Endothelial cell of umbilical vein (primary cell): ENCODE data around the gene KRT83. TPM values are rescaled to one million over a fixed set of nuclear protein-coding genes. Genes with fewer than 3 reads are reported as not detected.

Experiments used
- BruUV-seq: library from RNA; stranded (reverse); fragments of 400-500 nt; replicated peaks from 2 replicates; lab custom pipeline; 2021; lab: Mats Ljungman, UMichigan
- CTCF ChIA-PET: fragments of 300-600, 350-600 bp; sonication (Branson Sonifier 250); formaldehyde crosslinking; loops from one replicate; lab custom pipeline; 2021; ENCODE audit warnings: antibody characterized with exemption, inconsistent platforms; lab: Charles Lee
- POLR2A ChIA-PET: fragments of 300-600, 350-600 bp; sonication (Branson Sonifier 250); formaldehyde crosslinking; loops from one replicate; lab custom pipeline; 2021; ENCODE audit warnings: antibody characterized with exemption, inconsistent platforms; lab: Charles Lee
- DNase-seq: peaks from one replicate; pipeline ENCODE4 v3.0.0-alpha.2; 2011; ENCODE audit warnings: low read depth, low spot score
- FAIRE-seq: peaks from 2 replicates; lab custom pipeline; 2011; peaks lifted over from hg19 to GRCh38; lab: Jason Lieb, UNC
- H2AFZ ChIP-seq: 2 replicates; pipeline ENCODE4 v1.6.0; 2012; ENCODE audit warnings: low read depth, low read length, control low read depth, inconsistent platforms
- H3K27ac ChIP-seq: 2 replicates; pipeline ENCODE4 v1.5.1; 2011; ENCODE audit warnings: low read depth, mild to moderate bottlenecking, control low read depth, low read length, moderate library complexity; ENCODE audit not compliant: insufficient read depth
- H3K27me3 ChIP-seq, 2 experiments: 2 replicates each; pipeline versions ENCODE4 v1.6.0 to v1.6.1; 2011; ENCODE audit warnings: low read length in 2 of 2, mixed read lengths in 1 of 2; ENCODE audit not compliant: control insufficient read depth in 2 of 2, insufficient read depth in 2 of 2
- H3K36me3 ChIP-seq, 2 experiments: 2 replicates in 1 of 2; 3 replicates in 1 of 2; pipeline ENCODE4 v1.5.1; 2011; ENCODE audit warnings: low read length in 2 of 2, mild to moderate bottlenecking in 1 of 2, moderate library complexity in 1 of 2; ENCODE audit not compliant: control insufficient read depth in 2 of 2, insufficient read depth in 2 of 2; ENCODE audit errors: extremely low read depth in 1 of 2
- H3K4me1 ChIP-seq: 3 replicates; pipeline ENCODE4 v1.5.1; 2011; ENCODE audit warnings: mild to moderate bottlenecking, low read length; ENCODE audit not compliant: control insufficient read depth, insufficient read depth; ENCODE audit errors: extremely low read depth
- H3K4me2 ChIP-seq: 2 replicates; pipeline ENCODE4 v1.6.1; 2011; ENCODE audit warnings: low read length, control low read depth, mixed read lengths; ENCODE audit not compliant: insufficient read depth
- H3K4me3 ChIP-seq, 3 experiments: fragments of 200-600 bp in 1 of 3; sonication (generic), shearing (Covaris generic) in 1 of 3; replicated peaks in 1 of 3; 2 replicates each; pipeline ENCODE4 v1.5.1; 2011 to 2016; ENCODE audit warnings: control low read depth in 3 of 3, low read length in 3 of 3, mild to moderate bottlenecking in 2 of 3, inconsistent platforms in 1 of 3, low read depth in 1 of 3, moderate library complexity in 1 of 3; ENCODE audit not compliant: insufficient read depth in 1 of 3
- H3K79me2 ChIP-seq: 2 replicates; pipeline ENCODE4 v1.6.0; 2012; ENCODE audit warnings: low read length, inconsistent platforms; ENCODE audit not compliant: control insufficient read depth, insufficient read depth
- H3K9ac ChIP-seq: replicated peaks from 2 replicates; pipeline ENCODE3; 2011; ENCODE audit warnings: low read length, control low read depth; ENCODE audit not compliant: insufficient read depth; ENCODE audit errors: extremely low read depth
- H3K9me1 ChIP-seq: replicated peaks from 3 replicates; pipeline ENCODE4 v1.6.0; 2011; ENCODE audit warnings: mild to moderate bottlenecking, low read length; ENCODE audit not compliant: control insufficient read depth, insufficient read depth; ENCODE audit errors: extremely low read depth
- H3K9me3 ChIP-seq: replicated peaks from 2 replicates; pipeline ENCODE4 v1.5.1; 2012; ENCODE audit warnings: low read length, inconsistent platforms; ENCODE audit not compliant: control insufficient read depth, insufficient read depth
- H4K20me1 ChIP-seq: replicated peaks from 2 replicates; pipeline ENCODE3; 2011; ENCODE audit warnings: mild to moderate bottlenecking, low read length; ENCODE audit not compliant: control insufficient read depth, insufficient read depth; ENCODE audit errors: extremely low read depth
- CTCF ChIP-seq, 2 donors: IDR thresholded peaks; 1 replicate in 1 of 2; 2 replicates in 1 of 2; pipeline ENCODE4 v1.5.1; 2011; ENCODE audit warnings: low read length in 2 of 2, mild to moderate bottlenecking in 2 of 2, moderate library complexity in 2 of 2, control low read depth in 1 of 2, inconsistent platforms in 1 of 2, low read depth in 1 of 2; ENCODE audit not compliant: insufficient read depth in 1 of 2; ENCODE audit errors: extremely low read depth in 1 of 2
- EZH2 ChIP-seq: IDR thresholded peaks from 2 replicates; pipeline ENCODE4 v1.6.1; 2012; ENCODE audit warnings: borderline replicate concordance, low read depth, mild to moderate bottlenecking, moderate library complexity, low read length, inconsistent platforms; ENCODE audit not compliant: severe bottlenecking
- FOS ChIP-seq: IDR thresholded peaks from 2 replicates; pipeline ENCODE4 v1.6.1; 2011; ENCODE audit warnings: mild to moderate bottlenecking, low read length, moderate library complexity, borderline replicate concordance; ENCODE audit not compliant: insufficient read depth
- GATA2 ChIP-seq: IDR thresholded peaks from 2 replicates; pipeline ENCODE4 v1.7.0; 2011; ENCODE audit warnings: low read depth, mild to moderate bottlenecking, moderate library complexity, mixed read lengths, low read length; ENCODE audit not compliant: insufficient read length, insufficient read depth
- JUN ChIP-seq: IDR thresholded peaks from 2 replicates; pipeline ENCODE4 v1.6.1; 2011; ENCODE audit warnings: borderline replicate concordance, low read depth; ENCODE audit not compliant: insufficient read length, insufficient read depth
- MAX ChIP-seq: IDR thresholded peaks from 2 replicates; pipeline ENCODE4 v1.6.1; 2011; ENCODE audit not compliant: insufficient read depth, insufficient read length
- MYC ChIP-seq: IDR thresholded peaks from one replicate; pipeline ENCODE4 v1.6.1; 2011; ENCODE audit warnings: mild to moderate bottlenecking, low read depth, low read length
- POLR2A ChIP-seq: IDR thresholded peaks from 2 replicates; pipeline ENCODE4 v1.6.1; 2012; ENCODE audit warnings: low read depth, mild to moderate bottlenecking, control low read depth, low read length
- POLR2AphosphoS5 ChIP-seq: IDR thresholded peaks from 2 replicates; pipeline ENCODE4 v1.6.1; 2012; ENCODE audit warnings: low read depth, mild to moderate bottlenecking, control low read depth, low read length, moderate library complexity; ENCODE audit not compliant: insufficient read depth
- dilution Hi-C: fragments of 300-500 bp; cut with MboI; formaldehyde crosslinking; loops from one replicate; pipeline ENCODE4 v1.15.0; 2019; ENCODE audit warnings: low sequenced_read_pairs; ENCODE audit not compliant: extremely low pct_ligation_motif_present
- intact Hi-C: fragments of 100-400 bp; cut with micrococcal nuclease; formaldehyde crosslinking; loops from one replicate; pipeline ENCODE4 v1.10.0; 2022
- polyA plus RNA-seq, 4 experiments: library from polyadenylated mRNA; depleted of rRNA in 3 of 4; stranded (reverse) in 3 of 4; unstranded in 1 of 4; fragments of >200 nt; gene quantifications; 2 replicates each; pipeline versions ENCODE4 v1.2.1 to v1.2.3, GENCODE V29; 2011 to 2012; ENCODE audit warnings: missing spikeins in 1 of 4
- total RNA-seq: library from RNA; stranded (reverse); gene quantifications from 2 replicates; pipeline ENCODE4 v1.2.3, GENCODE V29; 2021

Gene KRT83
- total and polyA plus RNA-seq, 2 donors (not counting 3 experiments of a cell fraction or from before 2014, with no cell fraction given) = not detected

DNA sequence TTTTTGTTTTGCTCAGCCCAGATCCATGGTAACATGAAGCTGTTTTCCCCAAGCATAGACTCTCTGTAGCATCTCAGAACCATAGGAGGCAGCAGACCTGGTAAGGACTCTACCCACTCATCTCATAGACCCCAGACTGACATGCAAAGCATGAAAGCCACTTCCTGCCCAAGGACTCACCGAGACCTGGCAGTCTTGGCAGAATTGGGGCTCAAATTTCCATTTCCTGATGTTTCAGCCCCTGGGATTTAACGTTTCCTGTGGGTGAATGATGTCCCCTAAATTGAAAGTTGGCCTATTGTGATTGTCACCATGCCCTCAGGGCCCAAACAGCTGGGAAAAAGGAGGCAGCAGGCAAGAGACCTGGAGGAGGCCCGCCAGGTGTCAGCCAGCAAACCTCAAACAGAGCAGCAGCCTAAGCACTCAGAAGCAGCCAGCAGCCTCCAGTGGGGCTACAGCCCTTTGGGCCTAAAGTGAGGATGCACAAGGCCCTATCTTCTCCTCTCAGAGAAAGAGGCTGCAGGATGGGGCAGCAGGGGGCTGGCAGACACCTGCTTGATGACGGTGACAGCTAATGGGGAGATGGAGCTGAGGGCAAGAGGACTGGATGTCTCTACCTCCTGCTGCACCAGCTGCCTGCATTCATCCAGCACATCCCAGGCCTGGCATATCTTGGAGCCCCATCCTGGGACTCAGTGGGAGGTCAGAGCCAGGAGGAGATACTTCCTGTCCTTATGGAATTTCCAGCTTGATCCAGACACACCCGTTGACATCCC is 37.6 kb upstream of the KRT83 start:
- no TSS peak for BruUV-seq
- Histone ChIP-seq H3K4me3 (no peak overlapping the region), H3K27me3 (peaks cover under 1 to 11% of the 10 kb centered on the region in 2 experiments), H2AFZ (no peak overlapping the region), H3K79me2 (no peaks in the 10 kb centered on the region), H3K27ac (no peak overlapping the region), H3K36me3 (no peaks in the 10 kb centered on the region), H3K4me1 (no peaks in the 10 kb centered on the region), H3K4me2 (no peak overlapping the region), H3K9me1 (no peaks in the 10 kb centered on the region), H3K9ac (no peak overlapping the region), H3K9me3 (no peaks in the 10 kb centered on the region), H4K20me1 (no peaks in the 10 kb centered on the region)
- no peak for TF ChIP-seq GATA2
- no peak for TF ChIP-seq POLR2A
- no peak for TF ChIP-seq CTCF (IDR thresholded peaks at IDR 0.05; ENCODE audit: extremely low read depth in 1 of 2, insufficient read depth in 1 of 2, low read depth in 1 of 2, low read length in 2 of 2)
- no peak for TF ChIP-seq FOS
- no peak for TF ChIP-seq JUN
- TF ChIP-seq MAX = no peak
- no peak for TF ChIP-seq POLR2AphosphoS5
- no peak for TF ChIP-seq EZH2
- TF ChIP-seq MYC = no peak
- dilution Hi-C loops (no loop called here), intact Hi-C loops (no loop called here)
- no peak for FAIRE-seq
- POLR2A ChIA-PET = no interaction called here
- DNase-seq = no peak
- CTCF ChIA-PET = interaction anchor here (1.0 to 1.4 kb wide), 3 partner anchors 9 to 521 kb away, joined by 3 to 4 read pairs (median 3); no protein-coding TSS in a partner anchor
